IMR-90 (cell line): ENCODE data around the gene AUTS2. TPM values are rescaled to one million over a fixed set of nuclear protein-coding genes. Genes with fewer than 3 reads are reported as not detected.

Experiments used
- ATAC-seq: fragments of 200-7000 bp; cut with Tn5 transposase; 2 replicates; pipeline ENCODE4 v1.9.1; 2020; ENCODE audit warnings: low read depth, mild to moderate bottlenecking, moderate library complexity
- BruUV-seq: library from RNA; stranded (reverse); fragments of 400-500 nt; replicated peaks from 2 replicates; lab custom pipeline; 2021; lab: Mats Ljungman, UMichigan
- CTCF ChIA-PET: fragments of 300-600 bp; formaldehyde crosslinking; extraction: SDS; loops from one replicate; lab custom pipeline; 2021; ENCODE audit warnings: antibody characterized with exemption; lab: Yijun Ruan, JAX
- POLR2A ChIA-PET: fragments of 300-600 bp; sonication (Branson Sonifier 250); formaldehyde crosslinking; loops from one replicate; lab custom pipeline; 2022; ENCODE audit warnings: antibody characterized with exemption; ENCODE audit not compliant: unreplicated experiment; lab: Charles Lee
- DNase-seq: peaks from one replicate; pipeline ENCODE4 v3.0.0; 2013
- H2AFZ ChIP-seq: replicated peaks from 2 replicates; pipeline ENCODE3; 2013; ENCODE audit warnings: low read length, mild to moderate bottlenecking; ENCODE audit not compliant: poor library complexity
- H2AK5ac ChIP-seq: 2 replicates; pipeline ENCODE4 v1.6.1; 2013; ENCODE audit warnings: low read depth, low read length, inconsistent platforms
- H2AK9ac ChIP-seq: replicated peaks from 2 replicates; pipeline ENCODE3; 2013; ENCODE audit warnings: mild to moderate bottlenecking, low read depth, low read length, moderate library complexity; ENCODE audit not compliant: poor library complexity
- H2BK120ac ChIP-seq: 2 replicates; pipeline ENCODE4 v1.6.1; 2013; ENCODE audit warnings: low read depth, low read length, inconsistent platforms
- H2BK15ac ChIP-seq: 3 replicates; pipeline ENCODE4 v1.6.1; 2013; ENCODE audit warnings: low read depth, low read length, inconsistent platforms
- H2BK20ac ChIP-seq: 2 replicates; pipeline ENCODE4 v1.6.1; 2013; ENCODE audit warnings: low read depth, mild to moderate bottlenecking, inconsistent platforms, low read length, moderate library complexity
- H2BK5ac ChIP-seq: 2 replicates; pipeline ENCODE4 v1.6.1; 2013; ENCODE audit warnings: mild to moderate bottlenecking, low read depth, low read length, inconsistent platforms; ENCODE audit not compliant: poor library complexity, severe bottlenecking
- H3K14ac ChIP-seq: replicated peaks from 2 replicates; pipeline ENCODE4 v1.6.1; 2013; ENCODE audit warnings: low read depth, low read length, inconsistent platforms
- H3K18ac ChIP-seq: 2 replicates; pipeline ENCODE4 v1.6.1; 2013; ENCODE audit warnings: low read depth, low read length, control low read depth
- H3K23ac ChIP-seq: 2 replicates; pipeline ENCODE4 v1.6.1; 2013; ENCODE audit warnings: low read depth, low read length, inconsistent platforms
- H3K27ac ChIP-seq: 2 replicates; pipeline ENCODE4 v1.5.1; 2013; ENCODE audit warnings: mild to moderate bottlenecking, control low read depth, low read length; ENCODE audit not compliant: insufficient read depth
- H3K27me3 ChIP-seq: 2 replicates; pipeline ENCODE4 v1.6.1; 2013; ENCODE audit warnings: low read length; ENCODE audit not compliant: control insufficient read depth, insufficient read depth
- H3K36me3 ChIP-seq: 2 replicates; pipeline ENCODE4 v1.6.1; 2013; ENCODE audit warnings: low read length, mixed read lengths; ENCODE audit not compliant: control insufficient read depth, insufficient read depth
- H3K4ac ChIP-seq: 2 replicates; pipeline ENCODE4 v1.6.1; 2013; ENCODE audit warnings: low read depth, low read length, inconsistent platforms
- H3K4me1 ChIP-seq: 2 replicates; pipeline ENCODE4 v1.6.1; 2013; ENCODE audit warnings: low read length, mixed read lengths; ENCODE audit not compliant: control insufficient read depth, insufficient read depth
- H3K4me2 ChIP-seq: 2 replicates; pipeline ENCODE4 v1.6.1; 2013; ENCODE audit warnings: low read depth, mild to moderate bottlenecking, control low read depth, low read length, moderate library complexity
- H3K4me3 ChIP-seq: 2 replicates; pipeline ENCODE4 v1.5.1; 2013; ENCODE audit warnings: low read depth, mild to moderate bottlenecking, control low read depth, low read length, moderate library complexity; ENCODE audit not compliant: insufficient read depth
- H3K56ac ChIP-seq: 2 replicates; pipeline ENCODE4 v1.6.1; 2013; ENCODE audit warnings: low read length, inconsistent platforms; ENCODE audit not compliant: insufficient read depth; ENCODE audit errors: extremely low read depth
- H3K79me1 ChIP-seq, 2 experiments: 2 replicates each; pipeline ENCODE4 v1.6.1; 2013; ENCODE audit warnings: low read length in 2 of 2, inconsistent platforms in 1 of 2, low read depth in 1 of 2
- H3K9ac ChIP-seq: 2 replicates; pipeline ENCODE4 v1.6.1; 2013; ENCODE audit warnings: low read depth, low read length, control low read depth
- H3K9me1 ChIP-seq: 2 replicates; pipeline ENCODE4 v1.6.1; 2013; ENCODE audit warnings: low read length, inconsistent platforms; ENCODE audit not compliant: insufficient read depth
- H3K9me3 ChIP-seq: 2 replicates; pipeline ENCODE4 v1.6.1; 2013; ENCODE audit warnings: low read length; ENCODE audit not compliant: control insufficient read depth, insufficient read depth
- H4K20me1 ChIP-seq: 2 replicates; pipeline ENCODE4 v1.6.1; 2013; ENCODE audit warnings: low read length, inconsistent platforms; ENCODE audit not compliant: insufficient read depth
- H4K5ac ChIP-seq: 2 replicates; pipeline ENCODE4 v1.6.1; 2013; ENCODE audit warnings: mild to moderate bottlenecking, low read depth, low read length, control low read depth
- H4K8ac ChIP-seq, 2 experiments: 2 replicates each; pipeline ENCODE4 v1.6.1; 2013; ENCODE audit warnings: low read depth in 2 of 2, low read length in 2 of 2, control low read depth in 1 of 2, inconsistent platforms in 1 of 2
- H4K91ac ChIP-seq: 2 replicates; pipeline ENCODE4 v1.6.1; 2013; ENCODE audit warnings: low read depth, low read length, inconsistent platforms; ENCODE audit not compliant: insufficient read depth
- BHLHE40 ChIP-seq: fragments of 150-350 bp; IDR thresholded peaks from 2 replicates; pipeline ENCODE4 v1.6.1; 2016; ENCODE audit warnings: mild to moderate bottlenecking, low read depth, low read length
- CEBPB ChIP-seq: IDR thresholded peaks from 2 replicates; pipeline ENCODE4 v1.6.1; 2012; ENCODE audit warnings: low read depth, low read length, improper control_type of control experiment
- CHD1 ChIP-seq: IDR thresholded peaks from 2 replicates; pipeline ENCODE4 v1.6.1; 2012; ENCODE audit warnings: low read depth, low read length, improper control_type of control experiment
- FOS ChIP-seq: fragments of 150-350 bp; IDR thresholded peaks from 2 replicates; pipeline ENCODE4 v1.6.1; 2016; ENCODE audit warnings: low read depth, low read length
- MAZ ChIP-seq: IDR thresholded peaks from 2 replicates; pipeline ENCODE4 v1.6.1; 2012; ENCODE audit warnings: low read depth, mild to moderate bottlenecking, low read length, improper control_type of control experiment, moderate library complexity, borderline replicate concordance
- RCOR1 ChIP-seq: IDR thresholded peaks from 2 replicates; pipeline ENCODE4 v1.6.1; 2012; ENCODE audit warnings: mild to moderate bottlenecking, low read length, improper control_type of control experiment; ENCODE audit not compliant: insufficient replicate concordance
- RFX5 ChIP-seq: IDR thresholded peaks from 2 replicates; pipeline ENCODE4 v1.8.0; 2012; ENCODE audit warnings: low read depth, mild to moderate bottlenecking, low read length, moderate library complexity
- SMC3 ChIP-seq: fragments of 150-350 bp; IDR thresholded peaks from 2 replicates; pipeline ENCODE4 v1.6.1; 2016; ENCODE audit warnings: low read depth, mild to moderate bottlenecking, antibody characterized with exemption, low read length, moderate library complexity
- WGBS, 2 experiments: methylation state at CpG; one replicate each; pipeline versions ENCODE4 v1.1.5 to v1.1.7; 2013; ENCODE audit warnings: missing lambda C conversion rate in 2 of 2; ENCODE audit not compliant: insufficient read length in 1 of 2; ENCODE audit errors: extremely low coverage in 2 of 2; 5-methylcytosine and 5-hydroxymethylcytosine counted together
- dilution Hi-C: fragments of 300-500 bp; cut with HindIII; formaldehyde crosslinking; loops from one replicate; pipeline ENCODE4 v1.14.3; 2018; ENCODE audit warnings: low sequenced_read_pairs; ENCODE audit not compliant: unreplicated experiment
- in situ Hi-C: fragments of 300-500 bp; cut with MboI; formaldehyde crosslinking; loops from 3 replicates; pipeline ENCODE4 v1.14.3; 2019; ENCODE audit warnings: low sequenced_read_pairs, inconsistent platforms, mixed read lengths
- intact Hi-C: fragments of 100-400 bp; cut with micrococcal nuclease; formaldehyde crosslinking; loops from 2 replicates; pipeline ENCODE4 v1.10.0; 2022
- polyA plus RNA-seq, 3 experiments: library from polyadenylated mRNA; depleted of rRNA; stranded (reverse); fragments of >200 nt; gene quantifications; 2 replicates each; pipeline ENCODE4 v1.2.3, GENCODE V29; 2012; ENCODE audit warnings: low replicate concordance in 1 of 3
- total RNA-seq: library from RNA; depleted of rRNA; stranded (reverse); fragments of >200 nt; gene quantifications from 2 replicates; pipeline ENCODE4 v1.2.3, GENCODE V29; 2012
- TF ChIP-seq, protein P1 (sequence below): conservative IDR thresholded peaks from 2 replicates; pipeline ENCODE4 v1.5.1; 2012; ENCODE audit warnings: mild to moderate bottlenecking, low read depth, low read length, improper control_type of control experiment
- TF ChIP-seq, protein P2 (sequence below): fragments of 150-350 bp; IDR thresholded peaks from 2 replicates; pipeline ENCODE4 v1.6.1; 2017; ENCODE audit warnings: mild to moderate bottlenecking, antibody characterized with exemption, low read length, low read depth
- TF ChIP-seq, protein P3 (sequence below): fragments of 150-350 bp; IDR thresholded peaks from 2 replicates; pipeline ENCODE4 v1.6.1; 2016; ENCODE audit warnings: low read depth, mild to moderate bottlenecking, low read length, moderate library complexity, borderline replicate concordance

The AUTS2 gene
- total and polyA plus RNA-seq, 2 of the 4 experiments (the other 2 are of a cell fraction), result 0.90 to 3.0 TPM

DNA sequence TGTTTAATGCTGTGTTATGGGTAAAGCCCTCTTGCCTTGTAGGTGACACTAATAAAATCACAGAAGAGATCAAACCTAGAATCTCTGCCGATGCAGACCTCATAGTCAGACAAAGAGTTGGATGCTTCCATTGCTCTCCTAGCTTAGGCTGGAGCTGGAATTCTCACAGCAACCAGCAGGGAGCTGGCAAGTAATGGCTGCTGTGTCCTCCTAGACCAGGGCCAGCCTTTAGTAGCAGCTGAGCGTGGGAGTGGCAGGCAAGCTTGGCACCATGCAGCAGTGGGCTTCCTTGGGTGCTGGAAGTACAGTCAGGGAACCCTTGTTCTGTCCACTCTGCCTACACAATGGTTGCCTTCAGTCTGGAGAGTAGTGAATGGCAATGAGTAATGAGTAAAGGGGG lies 935.3 kb downstream of the AUTS2 start:
- H3K27ac ChIP-seq, result no peak overlapping the region
- in situ Hi-C loops, result no loop called here
- H4K20me1 ChIP-seq, result no peaks in the 10 kb centered on the region
- H3K79me1 ChIP-seq, result no peaks in the 10 kb centered on the region
- no peak overlapping the region for H2BK15ac ChIP-seq
- 80% methylated on average over 1 of the region's 2 CpGs; no CpG with 5 or more reads in 1 of the 2 experiments for WGBS, 2 experiments
- H3K27me3 ChIP-seq, result no peaks in the 10 kb centered on the region
- H3K18ac ChIP-seq, result no peak overlapping the region
- no peak overlapping the region for H4K8ac ChIP-seq
- no peaks in the 10 kb centered on the region for H3K4me1 ChIP-seq
- H4K5ac ChIP-seq, result no peak overlapping the region
- BruUV-seq, result no TSS peak
- H2BK120ac ChIP-seq, result no peak overlapping the region
- no peak overlapping the region for H2AFZ ChIP-seq
- ATAC-seq (no peak), DNase-seq (no peak)
- H2AK5ac ChIP-seq, result no peak overlapping the region
- H3K9me3 ChIP-seq, result no peaks in the 10 kb centered on the region
- H3K4me3 ChIP-seq, result no peak overlapping the region
- H3K4me2 ChIP-seq, result no peak overlapping the region
- no peak overlapping the region for H4K91ac ChIP-seq
- TF ChIP-seq RCOR1 (no peak), SMC3 (no peak), MAZ (no peak), FOS (no peak), CEBPB (no peak), BHLHE40 (no peak), CHD1 (no peak), RFX5 (no peak)
- TF ChIP-seq, protein P1, sequence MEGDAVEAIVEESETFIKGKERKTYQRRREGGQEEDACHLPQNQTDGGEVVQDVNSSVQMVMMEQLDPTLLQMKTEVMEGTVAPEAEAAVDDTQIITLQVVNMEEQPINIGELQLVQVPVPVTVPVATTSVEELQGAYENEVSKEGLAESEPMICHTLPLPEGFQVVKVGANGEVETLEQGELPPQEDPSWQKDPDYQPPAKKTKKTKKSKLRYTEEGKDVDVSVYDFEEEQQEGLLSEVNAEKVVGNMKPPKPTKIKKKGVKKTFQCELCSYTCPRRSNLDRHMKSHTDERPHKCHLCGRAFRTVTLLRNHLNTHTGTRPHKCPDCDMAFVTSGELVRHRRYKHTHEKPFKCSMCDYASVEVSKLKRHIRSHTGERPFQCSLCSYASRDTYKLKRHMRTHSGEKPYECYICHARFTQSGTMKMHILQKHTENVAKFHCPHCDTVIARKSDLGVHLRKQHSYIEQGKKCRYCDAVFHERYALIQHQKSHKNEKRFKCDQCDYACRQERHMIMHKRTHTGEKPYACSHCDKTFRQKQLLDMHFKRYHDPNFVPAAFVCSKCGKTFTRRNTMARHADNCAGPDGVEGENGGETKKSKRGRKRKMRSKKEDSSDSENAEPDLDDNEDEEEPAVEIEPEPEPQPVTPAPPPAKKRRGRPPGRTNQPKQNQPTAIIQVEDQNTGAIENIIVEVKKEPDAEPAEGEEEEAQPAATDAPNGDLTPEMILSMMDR, result no peak
- TF ChIP-seq, protein P2, sequence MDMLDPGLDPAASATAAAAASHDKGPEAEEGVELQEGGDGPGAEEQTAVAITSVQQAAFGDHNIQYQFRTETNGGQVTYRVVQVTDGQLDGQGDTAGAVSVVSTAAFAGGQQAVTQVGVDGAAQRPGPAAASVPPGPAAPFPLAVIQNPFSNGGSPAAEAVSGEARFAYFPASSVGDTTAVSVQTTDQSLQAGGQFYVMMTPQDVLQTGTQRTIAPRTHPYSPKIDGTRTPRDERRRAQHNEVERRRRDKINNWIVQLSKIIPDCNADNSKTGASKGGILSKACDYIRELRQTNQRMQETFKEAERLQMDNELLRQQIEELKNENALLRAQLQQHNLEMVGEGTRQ, result no peak
- TF ChIP-seq, protein P3, sequence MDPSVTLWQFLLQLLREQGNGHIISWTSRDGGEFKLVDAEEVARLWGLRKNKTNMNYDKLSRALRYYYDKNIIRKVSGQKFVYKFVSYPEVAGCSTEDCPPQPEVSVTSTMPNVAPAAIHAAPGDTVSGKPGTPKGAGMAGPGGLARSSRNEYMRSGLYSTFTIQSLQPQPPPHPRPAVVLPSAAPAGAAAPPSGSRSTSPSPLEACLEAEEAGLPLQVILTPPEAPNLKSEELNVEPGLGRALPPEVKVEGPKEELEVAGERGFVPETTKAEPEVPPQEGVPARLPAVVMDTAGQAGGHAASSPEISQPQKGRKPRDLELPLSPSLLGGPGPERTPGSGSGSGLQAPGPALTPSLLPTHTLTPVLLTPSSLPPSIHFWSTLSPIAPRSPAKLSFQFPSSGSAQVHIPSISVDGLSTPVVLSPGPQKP, result no peak
- no peak overlapping the region for H3K56ac ChIP-seq
- no peak overlapping the region for H3K14ac ChIP-seq
- dilution Hi-C loops, result no loop called here
- H2BK5ac ChIP-seq, result no peak overlapping the region
- no peak overlapping the region for H3K23ac ChIP-seq
- H2BK20ac ChIP-seq, result no peak overlapping the region
- no peak overlapping the region for H3K4ac ChIP-seq
- POLR2A ChIA-PET, result no interaction called here
- intact Hi-C loops, result no loop called here
- no peak overlapping the region for H3K9ac ChIP-seq
- CTCF ChIA-PET, result no interaction called here
- H2AK9ac ChIP-seq, result no peak overlapping the region
- H3K36me3 ChIP-seq, result no peaks in the 10 kb centered on the region
- no peaks in the 10 kb centered on the region for H3K9me1 ChIP-seq
